Transverse colon (tissue), 4 donors: ENCODE data around the gene CHD2. TPM values are rescaled to one million over a fixed set of nuclear protein-coding genes. Genes with fewer than 3 reads are reported as not detected.

ENCODE experiments used
- DNase-seq: peaks from one replicate; pipeline ENCODE4 v3.0.0-alpha.2; 2019
- H3K27ac ChIP-seq, 4 donors: fragments of 200-600 bp; sonication (generic); 2 replicates each; pipeline ENCODE4 v1.5.1; 2016 to 2018; ENCODE audit warnings: inconsistent platforms in 4 of 4
- H3K27me3 ChIP-seq: fragments of 200-600 bp; sonication (generic); 2 replicates; pipeline ENCODE4 v1.5.1; 2017; ENCODE audit warnings: inconsistent platforms
- H3K36me3 ChIP-seq, 4 donors: fragments of 200-600 bp; sonication (generic); 2 replicates each; pipeline ENCODE4 v1.5.1; 2017 to 2019; ENCODE audit warnings: inconsistent platforms in 4 of 4
- H3K4me1 ChIP-seq, 4 donors: fragments of 200-600 bp; sonication (generic); 2 replicates each; pipeline ENCODE4 v1.5.1; 2017 to 2020; ENCODE audit warnings: inconsistent platforms in 4 of 4
- H3K4me3 ChIP-seq, 4 donors: fragments of 200-600 bp; sonication (generic); 1 replicate in 1 of 4; 2 replicates in 3 of 4; pipeline versions ENCODE4 v1.5.1 to v1.6.1; 2017 to 2019; ENCODE audit warnings: inconsistent platforms in 4 of 4
- H3K9me3 ChIP-seq, 2 donors: fragments of 200-600 bp; sonication (generic); 2 replicates each; pipeline ENCODE4 v1.5.1; 2017 to 2019; ENCODE audit warnings: inconsistent platforms in 2 of 2
- EP300 ChIP-seq: sonication (generic); formaldehyde crosslinking; IDR thresholded peaks from one replicate; pipeline ENCODE4 v1.6.1; 2017; ENCODE audit warnings: antibody characterized with exemption, low read depth
- POLR2A ChIP-seq: fragments of 450-650 bp; IDR thresholded peaks from one replicate; pipeline ENCODE4 v1.6.1; 2016; ENCODE audit warnings: antibody characterized with exemption, mild to moderate bottlenecking, moderate library complexity
- POLR2AphosphoS5 ChIP-seq, 3 donors: sonication (generic); formaldehyde crosslinking; IDR thresholded peaks; one replicate each; pipeline ENCODE4 v1.6.1; 2016; ENCODE audit warnings: antibody characterized with exemption in 3 of 3
- WGBS, 2 donors: methylation state at CpG; one replicate each; pipeline ENCODE4 v1.1.5; 2018; ENCODE audit warnings: low coverage in 1 of 2; 5-methylcytosine and 5-hydroxymethylcytosine counted together
- in situ Hi-C, 4 donors: fragments of 200-750 bp; cut with MboI; loops; one replicate each; pipeline versions ENCODE4 v1.15.0 to v1.15.1; 2017; ENCODE audit warnings: low sequenced_read_pairs in 3 of 4, low pct_ligation_motif_present in 1 of 4, low pct_unique_long_range_greater_than_20kb in 1 of 4
- intact Hi-C: fragments of 100-400 bp; cut with DNase I; formaldehyde crosslinking; loops from one replicate; pipeline ENCODE4 v1.15.1; 2023; ENCODE audit warnings: low total_unique reads
- total RNA-seq, 4 donors: library from RNA; depleted of rRNA; stranded (reverse); fragments of >200 nt; gene quantifications; one replicate each; pipeline ENCODE4 v1.1.0, GENCODE V29; 2016
- TF ChIP-seq, protein P1 (sequence below), 5 experiments: fragments of 200-600 bp in 3 of 5; fragments of 450-650 bp in 2 of 5; sonication (generic) in 3 of 5; IDR thresholded peaks; 1 replicate in 2 of 5; 2 replicates in 3 of 5; pipeline ENCODE4 v1.5.1; 2016 to 2017; ENCODE audit warnings: antibody characterized with exemption in 5 of 5, inconsistent platforms in 3 of 5, mild to moderate bottlenecking in 2 of 5, moderate library complexity in 1 of 5

CHD2 gene
- total RNA-seq, 4 donors from 2014 or later: 90.5 to 190 (median 138) TPM

DNA sequence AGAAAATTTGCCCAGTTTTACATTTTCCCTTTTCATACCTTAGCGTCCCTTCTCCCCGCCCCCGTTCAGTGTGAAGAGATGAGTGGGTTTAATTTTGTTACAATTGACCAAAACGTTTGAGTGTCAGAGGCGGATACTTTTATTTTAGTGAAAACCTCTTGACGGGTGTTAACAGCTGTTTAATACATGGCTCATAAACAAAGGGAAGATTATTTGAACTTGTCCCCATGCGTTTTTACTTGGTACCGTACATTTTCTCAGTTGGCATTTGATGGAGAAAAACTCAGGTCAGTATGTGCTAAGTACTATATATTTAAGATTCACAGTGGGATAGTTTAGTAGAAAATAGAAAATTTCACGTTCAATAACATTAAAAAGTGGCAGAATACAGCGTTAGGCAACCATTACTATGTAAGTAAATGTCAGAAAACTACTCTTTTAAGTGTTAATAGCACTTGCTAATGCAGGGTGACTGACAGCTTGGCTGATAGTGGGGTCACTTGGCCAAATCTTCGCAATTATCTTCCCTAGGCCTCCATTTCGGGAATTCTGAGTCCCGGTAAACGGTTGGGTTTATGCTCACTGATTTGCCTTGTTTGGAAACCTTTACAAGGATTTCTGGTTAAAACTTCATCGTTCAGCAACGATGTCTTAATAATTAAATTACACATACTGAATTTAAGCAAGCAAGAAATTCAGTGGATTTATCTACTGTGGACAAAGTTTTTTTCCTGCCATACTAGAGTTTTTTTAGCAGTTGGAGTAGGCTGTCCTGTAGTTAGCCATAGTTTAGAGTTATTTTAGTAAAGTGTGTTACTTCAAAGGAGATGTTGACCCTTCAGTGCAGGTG is 4.8 kb downstream of the CHD2 start:
- WGBS, 2 donors: 5 to 7% methylated on average over 15 to 16 of the region's 16 CpGs
- no peaks in the 10 kb centered on the region for H3K27me3 ChIP-seq
- no peak for DNase-seq
- H3K27ac ChIP-seq: peak overlapping the region; percentile 93 to 99 (median 98)
- peaks cover 0 to 3% (median 0%) of the 10 kb centered on the region in 4 donors for H3K36me3 ChIP-seq
- H3K9me3 ChIP-seq: no peaks in the 10 kb centered on the region
- peak overlapping the region; percentile 23 to 82 (median 49) for H3K4me3 ChIP-seq
- TF ChIP-seq POLR2AphosphoS5 (IDR thresholded peaks at IDR 0.05): no peak
- no peak for TF ChIP-seq EP300
- TF ChIP-seq POLR2A: no peak
- TF ChIP-seq, protein P1, sequence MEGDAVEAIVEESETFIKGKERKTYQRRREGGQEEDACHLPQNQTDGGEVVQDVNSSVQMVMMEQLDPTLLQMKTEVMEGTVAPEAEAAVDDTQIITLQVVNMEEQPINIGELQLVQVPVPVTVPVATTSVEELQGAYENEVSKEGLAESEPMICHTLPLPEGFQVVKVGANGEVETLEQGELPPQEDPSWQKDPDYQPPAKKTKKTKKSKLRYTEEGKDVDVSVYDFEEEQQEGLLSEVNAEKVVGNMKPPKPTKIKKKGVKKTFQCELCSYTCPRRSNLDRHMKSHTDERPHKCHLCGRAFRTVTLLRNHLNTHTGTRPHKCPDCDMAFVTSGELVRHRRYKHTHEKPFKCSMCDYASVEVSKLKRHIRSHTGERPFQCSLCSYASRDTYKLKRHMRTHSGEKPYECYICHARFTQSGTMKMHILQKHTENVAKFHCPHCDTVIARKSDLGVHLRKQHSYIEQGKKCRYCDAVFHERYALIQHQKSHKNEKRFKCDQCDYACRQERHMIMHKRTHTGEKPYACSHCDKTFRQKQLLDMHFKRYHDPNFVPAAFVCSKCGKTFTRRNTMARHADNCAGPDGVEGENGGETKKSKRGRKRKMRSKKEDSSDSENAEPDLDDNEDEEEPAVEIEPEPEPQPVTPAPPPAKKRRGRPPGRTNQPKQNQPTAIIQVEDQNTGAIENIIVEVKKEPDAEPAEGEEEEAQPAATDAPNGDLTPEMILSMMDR (IDR thresholded peaks at IDR 0.05): no peak
- peaks cover 33 to 69% (median 64%) of the 10 kb centered on the region in 4 donors for H3K4me1 ChIP-seq
- intact Hi-C loops (no loop called here), in situ Hi-C loops (no loop called here)

DNA sequence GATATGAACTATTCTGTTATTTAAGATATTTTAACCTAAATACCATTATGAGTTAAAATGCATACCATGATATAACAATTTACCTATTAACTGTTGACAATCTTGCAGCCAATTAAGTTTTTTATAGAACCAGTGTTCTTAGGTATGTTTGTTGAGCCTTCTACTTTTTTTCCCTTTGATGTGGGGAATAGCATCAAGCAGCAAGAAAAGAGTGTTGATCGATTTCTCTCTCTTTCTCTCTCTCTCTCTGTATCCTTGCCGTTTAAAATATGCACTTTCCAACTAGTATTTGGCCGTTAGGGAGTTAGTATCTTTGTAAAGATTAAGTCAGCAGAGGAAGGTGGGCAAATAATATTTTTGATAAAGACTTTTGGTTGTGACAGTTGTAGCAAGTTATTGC is 5.9 kb downstream of the CHD2 start:
- Histone ChIP-seq H3K9me3 (no peaks in the 10 kb centered on the region), H3K36me3 (peaks cover 0 to 3% (median 0%) of the 10 kb centered on the region in 4 donors), H3K27me3 (no peaks in the 10 kb centered on the region), H3K27ac (peak overlapping the region; percentile 93 to 99 (median 98)), H3K4me1 (peaks cover 36 to 78% (median 70%) of the 10 kb centered on the region in 4 donors), H3K4me3 (peak overlapping the region in 1 of 4 donors; percentile 82)
- WGBS, 2 donors: 7 to 8% methylated on average over 3 of the region's 3 CpGs
- TF ChIP-seq POLR2AphosphoS5 (IDR thresholded peaks at IDR 0.05) (no peak), EP300 (no peak), POLR2A (no peak)
- TF ChIP-seq, protein P1 (IDR thresholded peaks at IDR 0.05): no peak
- in situ Hi-C loops: no loop called here
- DNase-seq: no peak
- intact Hi-C loops: no loop called here

DNA sequence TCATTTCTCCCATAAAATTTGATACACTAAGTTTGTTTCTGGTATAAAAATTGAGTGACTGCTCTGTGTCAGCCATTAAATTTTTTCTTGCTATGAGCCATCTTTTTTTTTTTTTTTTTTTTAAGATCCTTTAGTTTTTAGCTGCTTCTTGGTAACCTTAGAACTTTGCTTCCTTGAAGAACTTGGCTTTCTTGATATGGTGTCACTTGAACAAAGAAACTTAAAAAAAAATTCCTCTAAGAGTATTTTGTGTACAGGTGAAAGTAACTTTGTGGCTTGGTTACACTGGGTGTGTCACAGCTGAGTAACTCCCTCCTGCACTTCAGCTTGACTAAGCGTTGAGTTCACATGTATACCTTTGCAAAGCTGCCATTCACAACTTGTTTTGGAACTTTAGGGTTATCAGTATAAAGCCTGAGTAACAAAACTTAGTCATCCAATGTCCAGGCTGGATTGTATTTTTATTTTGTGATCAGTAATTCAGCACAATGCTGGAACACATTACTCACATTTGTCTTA is 6.5 kb downstream of the CHD2 start:
- peak overlapping the region in 1 of 4 donors; percentile 82 for H3K4me3 ChIP-seq
- H3K36me3 ChIP-seq: peaks cover 0 to 3% (median 0%) of the 10 kb centered on the region in 4 donors
- in situ Hi-C loops (no loop called here), intact Hi-C loops (no loop called here)
- no peaks in the 10 kb centered on the region for H3K9me3 ChIP-seq
- H3K27ac ChIP-seq: peak overlapping the region; percentile 93 to 99 (median 98)
- no peak for DNase-seq
- peaks cover 36 to 84% (median 76%) of the 10 kb centered on the region in 4 donors for H3K4me1 ChIP-seq
- H3K27me3 ChIP-seq: no peaks in the 10 kb centered on the region
- TF ChIP-seq POLR2AphosphoS5 (IDR thresholded peaks at IDR 0.05) (peak; percentile 10 to 60 (median 39)), EP300 (no peak), POLR2A (no peak)
- TF ChIP-seq, protein P1 (IDR thresholded peaks at IDR 0.05): no peak
- WGBS, 2 donors: 20% methylated on average over 1 of the region's 1 CpG; no CpG with 5 or more reads in 1 of the 2 donors

DNA sequence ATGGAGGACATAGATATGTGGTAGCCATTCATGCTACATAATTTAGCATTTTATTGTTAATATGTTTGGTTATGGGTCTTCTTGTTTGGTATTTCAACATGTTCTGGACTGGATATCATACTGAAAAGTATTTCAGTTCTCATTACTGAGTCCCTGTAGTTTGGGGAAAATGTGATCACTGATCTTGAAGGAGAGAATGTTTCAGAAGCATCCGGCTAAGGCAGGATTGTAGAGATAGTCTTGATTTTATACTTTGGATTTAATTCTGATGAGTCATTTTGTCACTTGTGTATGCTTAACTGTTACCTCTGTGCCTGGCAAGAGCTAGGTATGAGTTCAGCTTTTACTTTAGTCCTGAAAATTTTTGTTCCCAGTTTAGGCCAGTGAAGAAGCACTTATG is 7.1 kb downstream of the CHD2 start:
- 20% methylated on average over 1 of the region's 1 CpG for WGBS, 2 donors
- peaks cover 36 to 90% (median 80%) of the 10 kb centered on the region in 4 donors for H3K4me1 ChIP-seq
- peaks cover 0 to under 1% (median 0%) of the 10 kb centered on the region in 4 donors for H3K36me3 ChIP-seq
- in situ Hi-C loops (no loop called here), intact Hi-C loops (no loop called here)
- DNase-seq: no peak
- TF ChIP-seq, protein P1 (IDR thresholded peaks at IDR 0.05): no peak
- TF ChIP-seq POLR2A (no peak), POLR2AphosphoS5 (IDR thresholded peaks at IDR 0.05) (no peak), EP300 (no peak)
- H3K4me3 ChIP-seq: peak overlapping the region in 1 of 4 donors; percentile 82
- peak overlapping the region; percentile 93 to 99 (median 98) for H3K27ac ChIP-seq
- H3K9me3 ChIP-seq: no peaks in the 10 kb centered on the region
- no peaks in the 10 kb centered on the region for H3K27me3 ChIP-seq
